NCI-H1417 treated with DMSO at 0.1 percent for 48 hours (cell line): ENCODE results near the gene CIB1.
"Not testable (repeated sequence)": the region's sequence is repeated elsewhere in the genome, so short reads cannot be mapped to it uniquely, and the experiment has no call there.

ENCODE experiments used
- DNase-seq: peaks from one replicate; lab custom pipeline; 2025; lab: John Stamatoyannopoulos, UW

Gene CIB1

GRCh38 chr15:90233387-90234095 lies at the start of gene CIB1:
Gene CIB1 (minus strand): TSS chr15:90233941. CDS start chr15:90233885, 56 bp downstream.
- DNase-seq, result no peak

- not testable (repeated sequence) for DNase-seq
Measured at GRCh38 chr15:90281637-90282036, 47.9 kb upstream of the CIB1 start.

GRCh38 chr15:90280743-90281142 lies 47.0 kb upstream of the CIB1 start:
- DNase-seq, result not testable (repeated sequence)

- not testable (repeated sequence) for DNase-seq
Measured at GRCh38 chr15:90278467-90278866, 44.7 kb upstream of the CIB1 start.

- no peak for DNase-seq
Measured at GRCh38 chr15:90271459-90272166, 37.9 kb upstream of the CIB1 start.

- no peak for DNase-seq
Measured at GRCh38 chr15:90270502-90271150, 36.9 kb upstream of the CIB1 start.

- no peak for DNase-seq
Measured at GRCh38 chr15:90268415-90268814, 34.7 kb upstream of the CIB1 start.

GRCh38 chr15:90266485-90266884 lies 32.7 kb upstream of the CIB1 start:
- no peak for DNase-seq

- DNase-seq, result peak; percentile 8
Measured at GRCh38 chr15:90266061-90266431, 32.3 kb upstream of the CIB1 start.

GRCh38 chr15:90265271-90266060 lies 31.7 kb upstream of the CIB1 start, which contains the start of gene NGRN:
Gene NGRN (plus strand): TSS chr15:90265672. CDS start chr15:90265713, 41 bp downstream.
- peak; percentile 85 for DNase-seq

- DNase-seq, result no peak
Measured at GRCh38 chr15:90264671-90265070, 30.9 kb upstream of the CIB1 start.

- no peak for DNase-seq
Measured at GRCh38 chr15:90262426-90262825, 28.7 kb upstream of the CIB1 start.

GRCh38 chr15:90261811-90262210 lies 28.1 kb upstream of the CIB1 start:
- DNase-seq, result no peak

- DNase-seq, result not testable (repeated sequence)
Measured at GRCh38 chr15:90260731-90261130, 27.0 kb upstream of the CIB1 start.

- no peak for DNase-seq
Measured at GRCh38 chr15:90259524-90259923, 25.8 kb upstream of the CIB1 start.

GRCh38 chr15:90257776-90258175 lies 24.0 kb upstream of the CIB1 start:
- DNase-seq, result no peak

GRCh38 chr15:90249203-90249863 lies 15.6 kb upstream of the CIB1 start, which contains the start of gene TTLL13:
Gene TTLL13 (plus strand): TSS chr15:90249556. CDS start chr15:90250631, 1,075 bp downstream.
- peak; percentile 51 for DNase-seq

GRCh38 chr15:90248789-90249202 lies 15.1 kb upstream of the CIB1 start:
- DNase-seq, result no peak

GRCh38 chr15:90243943-90244639 lies 10.3 kb upstream of the CIB1 start:
- no peak for DNase-seq

- no peak for DNase-seq
Measured at GRCh38 chr15:90241343-90242192, 7.8 kb upstream of the CIB1 start.
